ENCODE data around the gene ACSL3. TPM values are rescaled to one million over a fixed set of nuclear protein-coding genes. Genes with fewer than 3 reads are reported as not detected.

ACSL3 gene
- total RNA-seq, 1 experiment from 2014 or later = 236 TPM

GRCh38 chr2:222854773-222855700 lies 5.8 kb upstream of the ACSL3 start:
- H3F3A ChIP-seq (ENCODE audit: low read length, unreplicated experiment) = peaks cover 6% of the 10 kb centered on the region
- H2AFZ ChIP-seq (ENCODE audit: low read length) = no peak overlapping the region
- intact Hi-C loops (cut with micrococcal nuclease) = no loop called here
- no TSS peak for BruUV-seq (replicated peaks)
- H3K36me3 ChIP-seq (ENCODE audit: low read depth, low read length) = no peaks in the 10 kb centered on the region
- no peaks in the 10 kb centered on the region for H4K20me1 ChIP-seq (ENCODE audit: low read length)
- TF ChIP-seq EZH2 (IDR thresholded peaks at IDR 0.05; ENCODE audit: low read length, unreplicated experiment) (no peak), EZH2phosphoT487 (IDR thresholded peaks at IDR 0.05; ENCODE audit: borderline replicate concordance, low read length) (no peak), CTCF (conservative IDR thresholded peaks at IDR 0.05; ENCODE audit: low read depth, low read length) (no peak)
- peaks cover 8% of the 10 kb centered on the region for H3K4me1 ChIP-seq (ENCODE audit: insufficient read depth, low read length)
- H3K79me2 ChIP-seq (ENCODE audit: low read length) = no peaks in the 10 kb centered on the region
- POLR2A ChIA-PET (ENCODE audit: unreplicated experiment) = no interaction called here
- H3K27ac ChIP-seq (ENCODE audit: low read length) = no peak overlapping the region
- H3K9me3 ChIP-seq (ENCODE audit: low read length) = no peaks in the 10 kb centered on the region
- H3K9ac ChIP-seq (ENCODE audit: low read length) = no peak overlapping the region
- no peaks in the 10 kb centered on the region for H3K9me2 ChIP-seq (replicated peaks; ENCODE audit: low read length)
- no peaks in the 10 kb centered on the region for H3K27me3 ChIP-seq (ENCODE audit: low read length)
- H3K4me3 ChIP-seq (ENCODE audit: low read length) = no peak overlapping the region
- CTCF ChIA-PET = no interaction called here
- DNase-seq = no peak
- no peak overlapping the region for H3K4me2 ChIP-seq (ENCODE audit: low read length)
- no peak for ATAC-seq

GRCh38 chr2:222859786-222860612 lies 837 bp upstream of the ACSL3 start:
- Histone ChIP-seq H3K9me3 (ENCODE audit: low read length) (no peaks in the 10 kb centered on the region), H3K36me3 (ENCODE audit: low read depth, low read length) (no peaks in the 10 kb centered on the region), H3F3A (ENCODE audit: low read length, unreplicated experiment) (peaks cover 10% of the 10 kb centered on the region), H2AFZ (ENCODE audit: low read length) (0 out of 2 replicates have a peak overlapping the region, but pooled peaks have one; percentile 14), H3K4me3 (ENCODE audit: low read length) (peak overlapping the region; percentile 76), H3K27ac (ENCODE audit: low read length) (peak overlapping the region; percentile 97), H4K20me1 (ENCODE audit: low read length) (peaks cover 37% of the 10 kb centered on the region), H3K9me2 (replicated peaks; ENCODE audit: low read length) (no peaks in the 10 kb centered on the region), H3K9ac (ENCODE audit: low read length) (peak overlapping the region; percentile 83), H3K4me2 (ENCODE audit: low read length) (peak overlapping the region; percentile 90), H3K79me2 (ENCODE audit: low read length) (peaks cover 42% of the 10 kb centered on the region), H3K4me1 (ENCODE audit: insufficient read depth, low read length) (peaks cover 31% of the 10 kb centered on the region), H3K27me3 (ENCODE audit: low read length) (no peaks in the 10 kb centered on the region)
- CTCF ChIA-PET = interaction anchor here (0.6 to 0.7 kb wide), 2 partner anchors 22 to 107 kb away, joined by 3 read pairs; no protein-coding TSS in a partner anchor
- TF ChIP-seq EZH2 (IDR thresholded peaks at IDR 0.05; ENCODE audit: low read length, unreplicated experiment) (no peak), EZH2phosphoT487 (IDR thresholded peaks at IDR 0.05; ENCODE audit: borderline replicate concordance, low read length) (no peak), CTCF (conservative IDR thresholded peaks at IDR 0.05; ENCODE audit: low read depth, low read length) (no peak)
- intact Hi-C loops (cut with micrococcal nuclease) = loop anchor here (1.0 kb wide), 4 partner anchors 18 to 152 kb away; no protein-coding TSS in a partner anchor
- BruUV-seq (replicated peaks) = TSS peak; percentile 26
- POLR2A ChIA-PET (ENCODE audit: unreplicated experiment) = interaction anchor here (0.5 to 1.0 kb wide), 5 partner anchors 8 to 176 kb away, joined by 3 to 12 read pairs (median 4); no protein-coding TSS in a partner anchor
- ATAC-seq (peak; percentile 37), DNase-seq (peak; percentile 97)
